GM12878 (cell line): ENCODE data around the gene CDC37L1. TPM values are rescaled to one million over a fixed set of nuclear protein-coding genes. Genes with fewer than 3 reads are reported as not detected.

Source experiments
- CHD2 ChIP-seq: IDR thresholded peaks from 2 replicates; pipeline ENCODE4 v1.6.1; 2011; ENCODE audit warnings: low read depth, low read length, improper control_type of control experiment, borderline replicate concordance
- EP300 ChIP-seq, 2 experiments: fragments of 150-350 bp in 1 of 2; IDR thresholded peaks; 2 replicates each; pipeline ENCODE4 v1.6.1; 2011 to 2012; ENCODE audit warnings: low read depth in 2 of 2, low read length in 2 of 2, borderline replicate concordance in 1 of 2, improper control_type of control experiment in 1 of 2, inconsistent platforms in 1 of 2; ENCODE audit not compliant: control insufficient read depth in 1 of 2
- MTA3 ChIP-seq: IDR thresholded peaks from 2 replicates; pipeline ENCODE4 v1.6.1; 2012; ENCODE audit warnings: low read length, inconsistent platforms, borderline replicate concordance
- PML ChIP-seq: IDR thresholded peaks from 2 replicates; pipeline ENCODE4 v1.6.1; 2012; ENCODE audit warnings: low read length, inconsistent platforms
- POU2F2 ChIP-seq: IDR thresholded peaks from 3 replicates; pipeline ENCODE4 v1.6.1; 2011; ENCODE audit warnings: low read depth, mild to moderate bottlenecking, low read length, borderline replicate concordance
- RB1 ChIP-seq: fragments of 450-650 bp; formaldehyde crosslinking; IDR thresholded peaks from 2 replicates; pipeline ENCODE4 v1.6.1; 2017; ENCODE audit warnings: mild to moderate bottlenecking, borderline replicate concordance
- REST ChIP-seq: IDR thresholded peaks from 2 replicates; pipeline ENCODE4 v1.6.1; 2012; ENCODE audit warnings: mild to moderate bottlenecking, low read depth, low read length
- RUNX3 ChIP-seq: IDR thresholded peaks from 2 replicates; pipeline ENCODE4 v1.6.1; 2012; ENCODE audit warnings: low read length, inconsistent platforms
- SKIL ChIP-seq: fragments of 450-650 bp; IDR thresholded peaks from 2 replicates; pipeline ENCODE4 v1.6.1; 2017; ENCODE audit warnings: mild to moderate bottlenecking, low read depth, inconsistent platforms; ENCODE audit not compliant: poor library complexity, severe bottlenecking
- SRF ChIP-seq, 2 experiments: IDR thresholded peaks; 2 replicates each; pipeline ENCODE4 v1.6.1; 2011; ENCODE audit warnings: low read depth in 2 of 2, low read length in 2 of 2, mild to moderate bottlenecking in 1 of 2, moderate library complexity in 1 of 2
- STAT1 ChIP-seq: fragments of 450-650 bp; conservative IDR thresholded peaks from 2 replicates; pipeline ENCODE4 v1.6.1; 2014; ENCODE audit warnings: antibody characterized with exemption, mild to moderate bottlenecking
- SUZ12 ChIP-seq: fragments of 200-600 bp; sonication (generic); IDR thresholded peaks from one replicate; pipeline ENCODE4 v1.6.1; 2018; ENCODE audit warnings: antibody characterized with exemption, mild to moderate bottlenecking; ENCODE audit not compliant: unreplicated experiment
- TBL1XR1 ChIP-seq: IDR thresholded peaks from 2 replicates; pipeline ENCODE4 v1.6.1; 2012; ENCODE audit warnings: low read depth, low read length, improper control_type of control experiment
- ZBTB11 ChIP-seq: fragments of 450-650 bp; formaldehyde crosslinking; IDR thresholded peaks from 2 replicates; pipeline ENCODE4 v1.5.0; 2022; ENCODE audit warnings: mild to moderate bottlenecking, missing genetic modification characterization
- ZBTB4 ChIP-seq: fragments of 450-650 bp; formaldehyde crosslinking; IDR thresholded peaks from 2 replicates; pipeline ENCODE4 v1.4.0; 2022; ENCODE audit warnings: mild to moderate bottlenecking, moderate library complexity
- polyA plus RNA-seq, 11 experiments: library from polyadenylated mRNA; depleted of rRNA in 4 of 11; unstranded in 6 of 11; stranded (reverse) in 5 of 11; fragments of >200 nt; fragmentation: Nextera tagmentation in 4 of 11; fragmentation: Illumina TruSeq in 1 of 11; extraction: Ambion mirVana in 4 of 11; extraction: Trizol in 1 of 11; gene quantifications; 1 replicate in 1 of 11; 2 replicates in 10 of 11; pipeline versions ENCODE4 v1.2.1 to v1.2.3, GENCODE V29; 2011 to 2016; ENCODE audit warnings: inconsistent platforms in 2 of 11, missing spikeins in 2 of 11, low read depth in 1 of 11
- total RNA-seq, 4 experiments: library from RNA; depleted of rRNA in 3 of 4; stranded (reverse); fragments of >200 nt in 3 of 4; fragmentation: Illumina TruSeq in 1 of 4; extraction: Trizol in 1 of 4; gene quantifications; 2 replicates each; pipeline versions ENCODE4 v1.2.1 to v1.2.3, GENCODE V29; 2013 to 2021

Gene CDC37L1
- total and polyA plus RNA-seq, 10 of the 15 experiments (the other 5 are each of a cell fraction or from before 2014, with no cell fraction given), result 2.2 to 16.6 (median 8.2) TPM

GRCh38 chr9:4662108-4662988 is 17.0 kb upstream of the CDC37L1 start, which contains the start of gene PLPP6 (continued):
- TF ChIP-seq CHD2 (no peak), RUNX3 (no peak), STAT1 (no peak), RB1 (0 out of 2 replicates have a peak, but pooled peaks have one; percentile 28), SUZ12 (no peak), TBL1XR1 (0 out of 2 replicates have a peak, but pooled peaks have one; percentile 45), POU2F2 (peak; percentile 26; the same call in 1 of the 3 replicates), MTA3 (no peak), SRF (IDR thresholded peaks at IDR 0.05; ENCODE audit: low read depth in 2 of 2, low read length in 2 of 2) (peak; percentile 83), ZBTB4 (no peak), REST (no peak), SKIL (no peak), ZBTB11 (CRISPR knock-in tag) (peak; percentile 68), EP300 (IDR thresholded peaks at IDR 0.05; ENCODE audit: borderline replicate concordance in 1 of 2, control insufficient read depth in 1 of 2, low read depth in 2 of 2, low read length in 2 of 2) (no peak), PML (peak; percentile 36; the same call in 1 of the 2 replicates)
